Testis (tissue), 3 donors: ENCODE measurements around the gene MAP7D1. TPM values are rescaled to one million over a fixed set of nuclear protein-coding genes. Genes with fewer than 3 reads are reported as not detected.

ENCODE experiments used
- DNase-seq: peaks from one replicate; pipeline ENCODE4 v3.0.0-alpha.2; 2019
- H3K27ac ChIP-seq, 2 donors: fragments of 200-600 bp; sonication (generic); one replicate each; pipeline ENCODE4 v1.5.1; 2019
- H3K27me3 ChIP-seq: fragments of 200-600 bp; sonication (generic); one replicate; pipeline ENCODE4 v1.5.1; 2019
- H3K36me3 ChIP-seq: fragments of 200-600 bp; sonication (generic); one replicate; pipeline ENCODE4 v1.5.1; 2017; ENCODE audit warnings: low read depth; ENCODE audit errors: missing control alignments
- H3K4me1 ChIP-seq: fragments of 200-600 bp; sonication (generic); one replicate; pipeline ENCODE4 v1.5.1; 2019
- H3K4me3 ChIP-seq, 2 donors: fragments of 200-600 bp; sonication (generic); one replicate each; pipeline ENCODE4 v1.5.1; 2017 to 2019
- H3K9me3 ChIP-seq: fragments of 200-600 bp; sonication (generic); one replicate; pipeline ENCODE4 v1.5.1; 2017
- POLR2A ChIP-seq: fragments of 450-650 bp; IDR thresholded peaks from one replicate; pipeline ENCODE4 v1.6.1; 2017; ENCODE audit warnings: antibody characterized with exemption, mild to moderate bottlenecking, moderate library complexity
- WGBS, 2 donors: methylation state at CpG; one replicate each; pipeline ENCODE4 v1.1.5; 2018; 5-methylcytosine and 5-hydroxymethylcytosine counted together
- intact Hi-C: fragments of 100-400 bp; cut with DNase I; formaldehyde crosslinking; loops from one replicate; pipeline ENCODE4 v1.15.1; 2023; ENCODE audit warnings: low total_unique reads
- polyA plus RNA-seq: library from polyadenylated mRNA; stranded (reverse); fragments of 350-450 nt; fragmentation: Illumina TruSeq; extraction: RNeasy Lipid Tissue Mini Kit (QIAGEN cat#74804); gene quantifications from one replicate; pipeline ENCODE4 v1.2.3, GENCODE V29; 2014; ENCODE audit warnings: low read depth, low replicate concordance; ENCODE audit not compliant: insufficient read depth
- total RNA-seq, 2 donors: library from RNA; depleted of rRNA; stranded (reverse); fragments of >200 nt; gene quantifications; one replicate each; pipeline ENCODE4 v1.2.3, GENCODE V29; 2016
- TF ChIP-seq, protein P1 (sequence below), 3 experiments: fragments of 450-650 bp in 2 of 3; fragments of 200-600 bp in 1 of 3; sonication (generic) in 1 of 3; IDR thresholded peaks; one replicate each; pipeline ENCODE4 v1.5.1; 2016 to 2019; ENCODE audit warnings: antibody characterized with exemption in 3 of 3, mild to moderate bottlenecking in 2 of 3, moderate library complexity in 1 of 3

The MAP7D1 gene
- total and polyA plus RNA-seq, 3 donors from 2014 or later, result 45.4 to 59.6 (median 50.2) TPM

DNA sequence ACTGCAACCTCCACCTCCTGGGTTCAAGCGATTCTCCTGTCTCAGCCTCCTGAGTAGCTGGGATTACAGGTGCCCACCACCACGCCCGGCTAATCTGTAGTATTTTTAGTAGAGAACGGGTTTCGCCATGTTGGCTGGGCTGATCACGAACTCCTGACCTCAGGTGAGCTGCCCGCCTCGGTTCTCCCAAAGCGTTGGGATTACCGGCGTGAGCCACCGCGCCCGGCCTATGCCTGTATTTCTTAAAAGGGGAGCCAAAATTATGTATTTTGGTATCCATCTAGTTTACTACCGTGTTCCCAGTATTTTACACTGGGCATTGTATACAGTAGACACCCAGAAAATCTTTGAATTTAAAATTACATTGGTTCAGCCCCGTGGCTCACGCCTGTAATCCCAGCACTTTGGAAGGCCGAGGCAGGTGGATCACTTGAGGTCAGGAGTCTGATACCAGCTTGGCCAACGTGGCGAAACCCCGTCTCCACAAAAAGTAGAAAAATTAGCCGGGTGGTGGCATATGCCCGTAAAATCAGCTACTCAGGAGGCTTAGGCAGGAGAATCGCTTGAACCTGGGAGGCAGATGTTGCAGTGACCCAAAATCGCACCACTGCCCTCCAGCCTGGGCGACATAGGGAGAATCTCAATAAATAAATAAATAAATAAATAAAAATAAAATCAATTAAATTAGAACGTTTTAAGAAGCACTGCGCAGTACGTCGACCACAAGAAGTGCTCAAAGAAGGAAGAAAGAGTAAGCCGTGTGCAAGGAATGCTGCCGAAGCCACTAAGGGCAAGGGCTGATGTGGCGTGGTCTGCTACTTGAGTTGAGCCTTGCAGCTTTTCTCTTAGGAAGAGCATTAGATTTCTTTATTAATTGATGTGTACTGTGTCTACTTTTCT is 66.8 kb downstream of the MAP7D1 start:
- 58 to 74% methylated on average over 33 of the region's 33 CpGs for WGBS, 2 donors
- H3K4me1 ChIP-seq, result peaks cover 27% of the 10 kb centered on the region
- no peaks in the 10 kb centered on the region for H3K9me3 ChIP-seq
- no peaks in the 10 kb centered on the region for H3K36me3 ChIP-seq
- intact Hi-C loops, result loop anchor here (10.0 kb wide), 1 partner anchor 62 kb away; no protein-coding TSS in a partner anchor
- H3K27me3 ChIP-seq, result no peaks in the 10 kb centered on the region
- no peak for DNase-seq
- peak overlapping the region; percentile 89 to 98 for H3K27ac ChIP-seq
- no peak for TF ChIP-seq POLR2A
- TF ChIP-seq, protein P1, sequence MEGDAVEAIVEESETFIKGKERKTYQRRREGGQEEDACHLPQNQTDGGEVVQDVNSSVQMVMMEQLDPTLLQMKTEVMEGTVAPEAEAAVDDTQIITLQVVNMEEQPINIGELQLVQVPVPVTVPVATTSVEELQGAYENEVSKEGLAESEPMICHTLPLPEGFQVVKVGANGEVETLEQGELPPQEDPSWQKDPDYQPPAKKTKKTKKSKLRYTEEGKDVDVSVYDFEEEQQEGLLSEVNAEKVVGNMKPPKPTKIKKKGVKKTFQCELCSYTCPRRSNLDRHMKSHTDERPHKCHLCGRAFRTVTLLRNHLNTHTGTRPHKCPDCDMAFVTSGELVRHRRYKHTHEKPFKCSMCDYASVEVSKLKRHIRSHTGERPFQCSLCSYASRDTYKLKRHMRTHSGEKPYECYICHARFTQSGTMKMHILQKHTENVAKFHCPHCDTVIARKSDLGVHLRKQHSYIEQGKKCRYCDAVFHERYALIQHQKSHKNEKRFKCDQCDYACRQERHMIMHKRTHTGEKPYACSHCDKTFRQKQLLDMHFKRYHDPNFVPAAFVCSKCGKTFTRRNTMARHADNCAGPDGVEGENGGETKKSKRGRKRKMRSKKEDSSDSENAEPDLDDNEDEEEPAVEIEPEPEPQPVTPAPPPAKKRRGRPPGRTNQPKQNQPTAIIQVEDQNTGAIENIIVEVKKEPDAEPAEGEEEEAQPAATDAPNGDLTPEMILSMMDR (IDR thresholded peaks at IDR 0.05), result no peak
- peak overlapping the region; percentile 86 to 98 for H3K4me3 ChIP-seq

DNA sequence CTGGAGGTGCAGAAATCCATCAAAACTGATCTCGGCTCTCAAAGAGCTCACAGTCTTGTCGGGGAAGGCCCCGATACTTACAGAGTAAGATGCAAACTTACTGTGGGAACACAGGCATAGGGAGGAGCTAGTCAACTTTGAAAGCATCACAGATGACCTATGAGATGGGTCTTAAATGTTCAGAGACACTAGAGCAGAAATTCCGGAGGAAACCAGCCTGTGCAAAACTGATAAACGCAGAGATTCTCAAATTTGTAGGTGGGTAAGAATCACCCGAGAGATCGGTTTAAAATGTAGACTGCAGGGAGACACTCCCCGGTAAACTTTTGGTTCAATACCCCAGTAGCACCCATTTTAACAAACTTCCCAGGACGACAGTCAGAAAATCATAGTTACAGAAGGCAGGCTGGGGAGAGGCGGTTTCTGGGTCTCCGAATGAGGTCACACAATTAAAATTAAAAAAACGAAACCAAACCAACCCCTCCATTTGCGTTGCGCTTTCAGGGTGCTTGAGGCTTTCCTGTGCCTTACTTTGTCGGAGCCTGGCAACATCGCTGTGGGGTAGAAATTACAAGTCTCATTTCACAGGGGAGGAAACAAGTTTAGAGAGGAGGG is 67.5 kb downstream of the MAP7D1 start:
- H3K27me3 ChIP-seq, result no peaks in the 10 kb centered on the region
- DNase-seq, result peak; percentile 49

DNA sequence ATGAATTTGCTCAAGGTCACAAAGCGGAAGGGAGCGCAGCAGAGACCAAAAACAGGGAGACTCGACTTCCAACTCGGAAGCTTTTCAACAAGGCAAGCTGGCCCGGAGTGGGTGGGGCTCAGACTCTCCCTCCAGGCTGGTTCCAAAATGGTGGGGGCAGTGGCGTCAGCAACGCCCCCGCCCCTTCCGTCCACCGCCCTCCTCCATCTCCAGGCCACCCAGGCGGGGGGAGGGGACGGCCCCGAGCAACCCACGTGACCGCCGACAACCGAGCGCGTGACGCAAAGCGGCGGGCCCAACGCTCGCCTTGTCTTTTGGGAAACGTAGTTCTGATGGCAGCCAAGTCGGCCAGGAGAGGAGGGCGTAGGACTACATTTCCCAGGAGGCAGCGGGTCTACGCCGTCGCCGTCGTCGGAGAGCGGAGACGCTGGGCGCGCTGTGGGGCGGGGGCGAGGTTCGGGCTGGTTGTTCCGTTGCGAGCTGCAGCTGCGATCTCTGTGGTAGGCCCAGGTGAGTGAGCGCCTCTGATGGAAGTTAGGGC is 68.1 kb downstream of the MAP7D1 start, which contains the start of gene THRAP3:
Gene THRAP3 (plus strand): TSS at position 448 of the 541 bp plus-strand sequence. CDS start 58,121 bp downstream, outside the sequence.
- TF ChIP-seq, protein P1 (IDR thresholded peaks at IDR 0.05), result no peak
- peak; percentile 96 for TF ChIP-seq POLR2A
- intact Hi-C loops, result loop anchor here (10.0 kb wide), 1 partner anchor 61 kb away; no protein-coding TSS in a partner anchor
- Histone ChIP-seq H3K27me3 (no peaks in the 10 kb centered on the region), H3K36me3 (no peaks in the 10 kb centered on the region), H3K9me3 (no peaks in the 10 kb centered on the region), H3K4me3 (peak within 1 kb of the TSS; percentile 86 to 98), H3K4me1 (peaks cover 27% of the 10 kb centered on the region), H3K27ac (peak within 1 kb of the TSS; percentile 98)
- WGBS, 2 donors, result 0% methylated on average over 8 to 43 of the region's 45 CpGs
- peak; percentile 100 for DNase-seq

More for the DNA sequence above, 67.5 kb downstream of the MAP7D1 start:
- intact Hi-C loops, result loop anchor here (10.0 kb wide), 1 partner anchor 61 kb away; no protein-coding TSS in a partner anchor
- Histone ChIP-seq H3K9me3 (no peaks in the 10 kb centered on the region), H3K27ac (peak overlapping the region; percentile 89 to 98), H3K4me3 (peak overlapping the region; percentile 86 to 98), H3K4me1 (peaks cover 27% of the 10 kb centered on the region), H3K36me3 (no peaks in the 10 kb centered on the region)
- 0 to 1% methylated on average over 16 of the region's 16 CpGs for WGBS, 2 donors
- TF ChIP-seq, protein P1 (IDR thresholded peaks at IDR 0.05), result no peak
- TF ChIP-seq POLR2A, result no peak

GRCh38 chr1:36224537-36225282 is 68.8 kb downstream of the MAP7D1 start:
- H3K4me3 ChIP-seq, result peak overlapping the region; percentile 86 to 98
- H3K27ac ChIP-seq, result peak overlapping the region; percentile 98
- no peaks in the 10 kb centered on the region for H3K9me3 ChIP-seq
- WGBS, 2 donors, result 0% methylated on average over 26 to 29 of the region's 29 CpGs
- no peak for DNase-seq
- peaks cover 27% of the 10 kb centered on the region for H3K4me1 ChIP-seq
- H3K36me3 ChIP-seq, result no peaks in the 10 kb centered on the region
- intact Hi-C loops, result loop anchor here (10.0 kb wide), 1 partner anchor 60 kb away; no protein-coding TSS in a partner anchor
- H3K27me3 ChIP-seq, result no peaks in the 10 kb centered on the region
- TF ChIP-seq, protein P1 (IDR thresholded peaks at IDR 0.05), result peak; percentile 46 to 55 (median 49)
- TF ChIP-seq POLR2A, result no peak
